NT2/D1 (cell line): ENCODE results near the gene LENG1.

ENCODE experiments used
- SUZ12 ChIP-seq: IDR thresholded peaks from 2 replicates; pipeline ENCODE4 v1.6.1; 2011; ENCODE audit not compliant: insufficient read length, insufficient read depth; ENCODE audit errors: extremely low read depth
- YY1 ChIP-seq: IDR thresholded peaks from 2 replicates; pipeline ENCODE4 v1.6.1; 2011; ENCODE audit not compliant: insufficient read length, insufficient read depth
- ZNF274 ChIP-seq: IDR thresholded peaks from 2 replicates; pipeline ENCODE4 v1.6.1; 2011; ENCODE audit warnings: mild to moderate bottlenecking, low read depth, low read length

DNA sequence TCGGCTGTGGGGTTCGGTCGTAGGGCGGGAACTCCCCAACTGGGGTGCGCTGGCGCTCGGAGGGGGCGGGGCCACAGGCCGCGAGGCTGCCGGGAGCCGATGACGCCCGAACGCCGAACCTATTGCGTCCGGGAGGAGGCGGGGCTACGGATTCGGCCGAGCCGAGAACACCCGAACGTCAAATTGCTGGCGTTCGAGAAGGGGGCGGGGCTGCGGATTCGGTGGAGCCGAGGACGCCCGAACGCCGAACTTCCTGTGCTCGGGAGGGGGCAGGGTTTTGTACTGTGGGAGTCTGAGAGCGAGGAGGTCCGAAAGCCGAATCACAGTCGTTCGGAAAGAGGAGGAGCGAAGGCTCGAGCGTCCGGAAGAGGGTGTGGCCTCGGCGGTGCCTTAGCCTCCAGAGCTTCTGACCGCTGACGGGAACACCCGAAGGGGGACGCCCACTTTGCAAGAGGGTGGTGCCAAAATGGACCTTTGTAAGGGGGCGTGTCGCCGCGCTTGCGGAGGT is 31.0 kb upstream of the LENG1 start:
- no peak for TF ChIP-seq ZNF274
- TF ChIP-seq SUZ12 = no peak
- TF ChIP-seq YY1 = no peak
